HepG2 (cell line): ENCODE measurements around the gene RAB6C. TPM values are rescaled to one million over a fixed set of nuclear protein-coding genes. Genes with fewer than 3 reads are reported as not detected.
"Not testable (repeated sequence)": the region's sequence is repeated elsewhere in the genome, so short reads cannot be mapped to it uniquely, and the experiment has no call there.

Experiments used
- ATAC-seq: fragments of 200-7000 bp; cut with Tn5 transposase; 3 replicates; pipeline ENCODE4 v1.9.1; 2020; ENCODE audit warnings: mild to moderate bottlenecking, moderate library complexity
- BruUV-seq: library from RNA; stranded (reverse); fragments of 400-500 nt; replicated peaks from 2 replicates; lab custom pipeline; 2021; lab: Mats Ljungman, UMichigan
- CTCF ChIA-PET: fragments of 300-600 bp; formaldehyde crosslinking; extraction: SDS; loops from one replicate; lab custom pipeline; 2021; ENCODE audit warnings: low total read pairs, inconsistent platforms, low intra/inter-chr PET ratio; lab: Yijun Ruan, JAX
- POLR2A ChIA-PET: fragments of 350-600 bp; sonication (Branson Sonifier 250); formaldehyde crosslinking; loops from one replicate; lab custom pipeline; 2020; ENCODE audit warnings: antibody characterized with exemption, inconsistent platforms; lab: Yijun Ruan, JAX
- DNase-seq: peaks from one replicate; pipeline ENCODE4 v3.0.0-alpha.2; 2015; ENCODE audit warnings: low spot score
- FAIRE-seq: peaks from 3 replicates; lab custom pipeline; 2011; peaks lifted over from hg19 to GRCh38; lab: Jason Lieb, UNC
- H2AFZ ChIP-seq: one replicate; pipeline ENCODE4 v1.6.1; 2011; ENCODE audit warnings: low read length, inconsistent platforms
- H3K27ac ChIP-seq: fragments of 300-600 bp; 3 replicates; pipeline ENCODE4 v1.8.0; 2011; ENCODE audit warnings: mixed run types, mild to moderate bottlenecking, mixed read lengths, low read length, inconsistent platforms; ENCODE audit not compliant: insufficient read depth; ENCODE audit errors: extremely low read length
- H3K27me3 ChIP-seq, 2 experiments: fragments of 200-600 bp in 1 of 2; 2 replicates in 1 of 2; 3 replicates in 1 of 2; pipeline versions ENCODE4 v1.6.0 to v1.8.0; 2011; ENCODE audit warnings: low read length in 2 of 2, mild to moderate bottlenecking in 2 of 2, moderate library complexity in 2 of 2, inconsistent platforms in 1 of 2; ENCODE audit not compliant: insufficient read depth in 2 of 2, control insufficient read depth in 1 of 2
- H3K36me3 ChIP-seq, 2 experiments: fragments of 200-600 bp in 1 of 2; replicated peaks in 1 of 2; 2 replicates in 1 of 2; 3 replicates in 1 of 2; pipeline versions ENCODE4 v1.5.1 to v1.8.0; 2011; ENCODE audit warnings: low read length in 2 of 2, inconsistent platforms in 1 of 2; ENCODE audit not compliant: insufficient read depth in 2 of 2, control insufficient read depth in 1 of 2
- H3K4me1 ChIP-seq: 2 replicates; pipeline ENCODE4 v1.5.1; 2012; ENCODE audit warnings: low read length, inconsistent platforms; ENCODE audit not compliant: insufficient read depth
- H3K4me2 ChIP-seq: 2 replicates; pipeline ENCODE4 v1.6.0; 2011; ENCODE audit warnings: low read depth, low read length, inconsistent platforms
- H3K4me3 ChIP-seq, 3 experiments: fragments of 200-600 bp in 1 of 3; sonication (generic), shearing (Covaris generic) in 1 of 3; replicated peaks in 1 of 3; 2 replicates each; pipeline ENCODE4 v1.5.1; 2011 to 2016; ENCODE audit warnings: low read length in 3 of 3, inconsistent platforms in 2 of 3, low read depth in 2 of 3, mild to moderate bottlenecking in 2 of 3, control low read depth in 1 of 3, mixed read lengths in 1 of 3; ENCODE audit not compliant: insufficient read depth in 1 of 3
- H3K79me2 ChIP-seq: one replicate; pipeline ENCODE4 v1.6.1; 2011; ENCODE audit warnings: low read length, inconsistent platforms; ENCODE audit not compliant: insufficient read depth
- H3K9ac ChIP-seq: 2 replicates; pipeline ENCODE4 v1.6.0; 2011; ENCODE audit warnings: mild to moderate bottlenecking, low read depth, low read length, inconsistent platforms; ENCODE audit not compliant: insufficient read depth
- H3K9me3 ChIP-seq: 2 replicates; pipeline ENCODE4 v1.5.1; 2012; ENCODE audit warnings: mild to moderate bottlenecking, low read length
- H4K20me1 ChIP-seq: 2 replicates; pipeline ENCODE4 v1.6.0; 2011; ENCODE audit warnings: inconsistent platforms, mild to moderate bottlenecking, low read length, moderate library complexity; ENCODE audit not compliant: insufficient read depth
- GPN1 ChIP-seq: sonication (generic); formaldehyde crosslinking; IDR thresholded peaks from 2 replicates; pipeline ENCODE4 v1.5.1; 2020; ENCODE audit warnings: missing genetic modification reagents, borderline replicate concordance
- KLF12 ChIP-seq: sonication (generic); formaldehyde crosslinking; IDR thresholded peaks from 2 replicates; pipeline ENCODE4 v1.4.0; 2020; ENCODE audit warnings: missing genetic modification reagents, borderline replicate concordance
- MXD1 ChIP-seq: sonication (generic); formaldehyde crosslinking; IDR thresholded peaks from 2 replicates; pipeline ENCODE4 v1.4.0; 2020; ENCODE audit warnings: mild to moderate bottlenecking, missing genetic modification reagents
- MYPOP ChIP-seq: sonication (generic); formaldehyde crosslinking; IDR thresholded peaks from 2 replicates; pipeline ENCODE4 v1.8.1; 2023; ENCODE audit warnings: mild to moderate bottlenecking, moderate library complexity, missing genetic modification reagents
- PHF5A ChIP-seq: IDR thresholded peaks from one replicate; pipeline ENCODE4 v1.6.1; 2018; ENCODE audit warnings: low read depth, missing genetic modification reagents; ENCODE audit not compliant: unreplicated experiment
- PITX1 ChIP-seq: sonication (generic); formaldehyde crosslinking; IDR thresholded peaks from 2 replicates; pipeline ENCODE4 v1.5.1; 2020; ENCODE audit warnings: mild to moderate bottlenecking, missing genetic modification reagents
- RAD51 ChIP-seq: fragments of 450-650 bp; IDR thresholded peaks from 2 replicates; pipeline ENCODE4 v1.6.1; 2016; ENCODE audit warnings: borderline replicate concordance
- SP1 ChIP-seq, 2 experiments: fragments of 450-650 bp in 1 of 2; sonication (generic) in 1 of 2; formaldehyde crosslinking in 1 of 2; IDR thresholded peaks; 2 replicates each; pipeline versions ENCODE4 v1.4.0 to v1.6.1; 2016 to 2020; ENCODE audit warnings: missing genetic modification reagents in 1 of 2
- SRSF1 ChIP-seq: fragments of 200-400 bp; formaldehyde crosslinking; optimal IDR thresholded peaks from 2 replicates; pipeline ENCODE3; 2017; ENCODE audit warnings: mild to moderate bottlenecking, low read depth, low read length, moderate library complexity
- ZBTB1 ChIP-seq: sonication (generic); formaldehyde crosslinking; IDR thresholded peaks from 2 replicates; pipeline ENCODE4 v1.4.0; 2020; ENCODE audit warnings: missing genetic modification reagents, borderline replicate concordance
- ZBTB7B ChIP-seq: sonication (generic); formaldehyde crosslinking; IDR thresholded peaks from 2 replicates; pipeline ENCODE4 v1.4.0; 2020; ENCODE audit warnings: missing genetic modification reagents
- ZNF207 ChIP-seq: fragments of 450-650 bp; IDR thresholded peaks from 2 replicates; pipeline ENCODE4 v1.6.1; 2016; ENCODE audit warnings: antibody characterized with exemption, borderline replicate concordance
- ZNF274 ChIP-seq: sonication (generic); formaldehyde crosslinking; IDR thresholded peaks from 2 replicates; pipeline ENCODE4 v1.5.1; 2020; ENCODE audit warnings: mild to moderate bottlenecking, missing genetic modification reagents
- ZNF30 ChIP-seq: sonication (generic); formaldehyde crosslinking; IDR thresholded peaks from 2 replicates; pipeline ENCODE4 v1.5.0; 2020; ENCODE audit warnings: mild to moderate bottlenecking, missing genetic modification reagents
- ZNF362 ChIP-seq: sonication (generic); formaldehyde crosslinking; IDR thresholded peaks from 2 replicates; pipeline ENCODE4 v1.4.0; 2020; ENCODE audit warnings: missing genetic modification reagents, mild to moderate bottlenecking, borderline replicate concordance
- ZNF713 ChIP-seq: sonication (generic); formaldehyde crosslinking; IDR thresholded peaks from 2 replicates; pipeline ENCODE4 v1.4.0; 2020; ENCODE audit warnings: mild to moderate bottlenecking, missing genetic modification reagents
- ZNF766 ChIP-seq: sonication (generic); formaldehyde crosslinking; IDR thresholded peaks from 2 replicates; pipeline ENCODE4 v1.5.0; 2020; ENCODE audit warnings: missing genetic modification reagents, borderline replicate concordance
- WGBS: methylation state at CpG from one replicate; pipeline ENCODE4 v1.1.6; 2017; ENCODE audit warnings: low lambda C conversion rate; 5-methylcytosine and 5-hydroxymethylcytosine counted together
- in situ Hi-C: cut with HindIII; loops from 2 replicates; pipeline ENCODE4 v1.10.0; 2017; ENCODE audit warnings: low pct_unique_long_range_greater_than_20kb; ENCODE audit not compliant: extremely low pct_ligation_motif_present
- intact Hi-C: fragments of 100-400 bp; cut with micrococcal nuclease; formaldehyde crosslinking; loops from one replicate; pipeline ENCODE4 v1.10.0; 2022; ENCODE audit not compliant: unreplicated experiment
- polyA plus RNA-seq, 8 experiments: library from polyadenylated mRNA; depleted of rRNA in 3 of 8; stranded (reverse) in 7 of 8; unstranded in 1 of 8; fragments of >200 nt; fragmentation: Illumina TruSeq in 4 of 8; extraction: Trizol in 4 of 8; gene quantifications; 2 replicates each; pipeline versions ENCODE4 v1.2.1 to v1.2.3, GENCODE V29; 2011 to 2016; ENCODE audit warnings: low read depth in 4 of 8, missing spikeins in 1 of 8, mixed read lengths in 1 of 8; ENCODE audit not compliant: insufficient read depth in 1 of 8
- total RNA-seq, 5 experiments: library from RNA; depleted of rRNA; stranded (reverse); fragments of >200 nt; fragmentation: Illumina TruSeq; extraction: Trizol; gene quantifications; 2 replicates each; pipeline ENCODE4 v1.2.3, GENCODE V29; 2016; ENCODE audit warnings: low read depth in 1 of 5

RAB6C gene
- total and polyA plus RNA-seq, 2 of the 13 experiments (the other 11 are each of a cell fraction or from before 2014, with no cell fraction given) = not detected

- FAIRE-seq, BruUV-seq, DNase-seq, H3K36me3 ChIP-seq, ATAC-seq, H3K4me2 ChIP-seq, H4K20me1 ChIP-seq, H3K27me3 ChIP-seq, H3K4me1 ChIP-seq, H2AFZ ChIP-seq, intact Hi-C loops, CTCF ChIA-PET, H3K27ac ChIP-seq, POLR2A ChIA-PET, in situ Hi-C loops, H3K4me3 ChIP-seq, H3K9me3 ChIP-seq, H3K9ac ChIP-seq, H3K79me2 ChIP-seq: not testable (repeated sequence)
- 45% methylated on average over 6 of the region's 6 CpGs for WGBS
Measured at GRCh38 chr2:129956171-129956570, 23.3 kb upstream of the RAB6C start.

GRCh38 chr2:129957891-129958290 lies 21.6 kb upstream of the RAB6C start:
- no peak overlapping the region for H2AFZ ChIP-seq
- TF ChIP-seq ZNF274 (no peak), MXD1 (CRISPR knock-in tag) (no peak), PITX1 (CRISPR knock-in tag) (no peak), ZNF713 (no peak), RAD51 (no peak), ZNF766 (CRISPR knock-in tag) (no peak), PHF5A (CRISPR knock-in tag) (no peak), KLF12 (CRISPR knock-in tag) (no peak), ZNF207 (no peak), SP1 (IDR thresholded peaks at IDR 0.05) (no peak), SP1 (CRISPR knock-in tag; IDR thresholded peaks at IDR 0.05) (no peak), ZNF362 (CRISPR knock-in tag) (no peak), GPN1 (no peak), ZNF30 (CRISPR knock-in tag) (no peak), ZBTB1 (CRISPR knock-in tag) (no peak), MYPOP (CRISPR knock-in tag) (no peak), ZBTB7B (no peak), SRSF1 (no peak)

More at GRCh38 chr2:129957891-129958290, 21.6 kb upstream of the RAB6C start:
- H3K4me3 ChIP-seq = no peak overlapping the region
- no peak overlapping the region for H3K4me2 ChIP-seq
- ChIA-PET CTCF (no interaction called here), POLR2A (no interaction called here)
- peaks cover 0 to 3% of the 10 kb centered on the region in 2 experiments; a peak in 1 of 5 replicates for H3K27me3 ChIP-seq
- no TSS peak for BruUV-seq
- no peaks in the 10 kb centered on the region for H4K20me1 ChIP-seq
- intact Hi-C loops = no loop called here
- H3K79me2 ChIP-seq = no peaks in the 10 kb centered on the region
- WGBS = 1% methylated on average over 4 of the region's 4 CpGs
- H3K9me3 ChIP-seq = no peaks in the 10 kb centered on the region
- FAIRE-seq = no peak
- ATAC-seq = no peak
- in situ Hi-C loops = no loop called here
- no peak overlapping the region for H3K9ac ChIP-seq
- no peak for DNase-seq
- H3K4me1 ChIP-seq = no peaks in the 10 kb centered on the region
- H3K27ac ChIP-seq = no peak overlapping the region
- H3K36me3 ChIP-seq = no peaks in the 10 kb centered on the region
